Nephron progenitor cell (in vitro differentiated cells): ENCODE data around the gene ME2.
A peak's percentile ranks its signal among the peaks of the same experiment; 100 is the strongest.
"Not testable (repeated sequence)": the region's sequence is repeated elsewhere in the genome, so short reads cannot be mapped to it uniquely, and the experiment has no call there.

Source experiments
- DNase-seq: peaks from one replicate; pipeline ENCODE4 v3.0.0; 2021
- H3K27ac Mint-ChIP-seq: 2 replicates; pipeline ENCODE4 v1.8.0; 2021; ENCODE audit warnings: mild to moderate bottlenecking, moderate library complexity, mixed read lengths
- H3K27me3 Mint-ChIP-seq: 2 replicates; pipeline ENCODE4 v1.8.0; 2021; ENCODE audit warnings: mild to moderate bottlenecking, low read depth, mixed read lengths; ENCODE audit not compliant: poor library complexity
- H3K36me3 Mint-ChIP-seq: 2 replicates; pipeline ENCODE4 v1.8.0; 2021; ENCODE audit warnings: low read depth, mixed read lengths
- H3K4me1 Mint-ChIP-seq: 2 replicates; pipeline ENCODE4 v1.8.0; 2021; ENCODE audit warnings: mixed read lengths
- H3K4me3 Mint-ChIP-seq: 2 replicates; pipeline ENCODE4 v1.8.0; 2021; ENCODE audit warnings: mild to moderate bottlenecking, moderate library complexity, mixed read lengths
- H3K9me3 Mint-ChIP-seq: 2 replicates; pipeline ENCODE4 v1.8.0; 2021; ENCODE audit warnings: mild to moderate bottlenecking, moderate library complexity, mixed read lengths
- TF ChIP-seq, protein P1 (sequence below): fragments of 200-600 bp; sonication (generic); IDR thresholded peaks from 2 replicates; pipeline ENCODE4 v1.5.0; 2021; ENCODE audit warnings: antibody characterized with exemption

The ME2 gene

DNA sequence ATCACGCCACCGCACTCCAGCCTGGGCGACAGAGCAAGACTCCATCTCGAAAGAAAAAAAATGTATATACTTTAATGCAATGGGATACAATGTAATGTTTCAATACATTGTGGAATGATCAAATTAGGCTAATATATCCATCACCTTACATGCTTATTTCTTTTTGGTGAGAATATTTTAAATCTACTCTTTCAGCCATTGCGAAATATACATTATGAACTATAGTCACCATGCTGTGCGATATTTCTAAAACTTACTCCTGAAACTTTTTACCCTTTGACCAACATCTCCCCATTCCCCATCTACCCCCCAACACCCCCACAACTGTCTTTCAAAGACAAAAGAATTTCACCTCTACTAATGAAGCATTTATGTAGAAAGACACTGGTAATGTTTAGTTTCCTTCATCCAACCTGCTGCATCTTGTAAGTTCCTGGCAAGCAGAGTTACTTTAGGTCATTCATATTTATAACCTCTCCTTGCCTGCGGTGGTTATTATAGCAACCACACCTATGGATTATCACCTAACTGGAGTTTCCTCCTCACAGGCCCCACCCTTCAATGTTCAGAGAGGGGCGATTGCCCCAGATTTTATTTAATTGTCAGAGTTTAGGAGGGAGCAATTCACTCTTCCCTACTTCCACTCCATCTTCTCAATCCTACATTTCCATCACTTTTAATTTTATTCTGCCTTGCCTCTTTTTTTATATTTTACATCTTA, 1.2 kb upstream of the ME2 start:
- no peak for DNase-seq
- H3K27me3 Mint-ChIP-seq = peaks cover 4% of the 10 kb centered on the region
- H3K36me3 Mint-ChIP-seq = no peaks in the 10 kb centered on the region
- H3K4me1 Mint-ChIP-seq = peaks cover 17% of the 10 kb centered on the region
- TF ChIP-seq, protein P1, sequence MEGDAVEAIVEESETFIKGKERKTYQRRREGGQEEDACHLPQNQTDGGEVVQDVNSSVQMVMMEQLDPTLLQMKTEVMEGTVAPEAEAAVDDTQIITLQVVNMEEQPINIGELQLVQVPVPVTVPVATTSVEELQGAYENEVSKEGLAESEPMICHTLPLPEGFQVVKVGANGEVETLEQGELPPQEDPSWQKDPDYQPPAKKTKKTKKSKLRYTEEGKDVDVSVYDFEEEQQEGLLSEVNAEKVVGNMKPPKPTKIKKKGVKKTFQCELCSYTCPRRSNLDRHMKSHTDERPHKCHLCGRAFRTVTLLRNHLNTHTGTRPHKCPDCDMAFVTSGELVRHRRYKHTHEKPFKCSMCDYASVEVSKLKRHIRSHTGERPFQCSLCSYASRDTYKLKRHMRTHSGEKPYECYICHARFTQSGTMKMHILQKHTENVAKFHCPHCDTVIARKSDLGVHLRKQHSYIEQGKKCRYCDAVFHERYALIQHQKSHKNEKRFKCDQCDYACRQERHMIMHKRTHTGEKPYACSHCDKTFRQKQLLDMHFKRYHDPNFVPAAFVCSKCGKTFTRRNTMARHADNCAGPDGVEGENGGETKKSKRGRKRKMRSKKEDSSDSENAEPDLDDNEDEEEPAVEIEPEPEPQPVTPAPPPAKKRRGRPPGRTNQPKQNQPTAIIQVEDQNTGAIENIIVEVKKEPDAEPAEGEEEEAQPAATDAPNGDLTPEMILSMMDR = no peak
- no peaks in the 10 kb centered on the region for H3K9me3 Mint-ChIP-seq
- H3K27ac Mint-ChIP-seq = no peak overlapping the region
- peak overlapping the region; percentile 90 for H3K4me3 Mint-ChIP-seq

DNA sequence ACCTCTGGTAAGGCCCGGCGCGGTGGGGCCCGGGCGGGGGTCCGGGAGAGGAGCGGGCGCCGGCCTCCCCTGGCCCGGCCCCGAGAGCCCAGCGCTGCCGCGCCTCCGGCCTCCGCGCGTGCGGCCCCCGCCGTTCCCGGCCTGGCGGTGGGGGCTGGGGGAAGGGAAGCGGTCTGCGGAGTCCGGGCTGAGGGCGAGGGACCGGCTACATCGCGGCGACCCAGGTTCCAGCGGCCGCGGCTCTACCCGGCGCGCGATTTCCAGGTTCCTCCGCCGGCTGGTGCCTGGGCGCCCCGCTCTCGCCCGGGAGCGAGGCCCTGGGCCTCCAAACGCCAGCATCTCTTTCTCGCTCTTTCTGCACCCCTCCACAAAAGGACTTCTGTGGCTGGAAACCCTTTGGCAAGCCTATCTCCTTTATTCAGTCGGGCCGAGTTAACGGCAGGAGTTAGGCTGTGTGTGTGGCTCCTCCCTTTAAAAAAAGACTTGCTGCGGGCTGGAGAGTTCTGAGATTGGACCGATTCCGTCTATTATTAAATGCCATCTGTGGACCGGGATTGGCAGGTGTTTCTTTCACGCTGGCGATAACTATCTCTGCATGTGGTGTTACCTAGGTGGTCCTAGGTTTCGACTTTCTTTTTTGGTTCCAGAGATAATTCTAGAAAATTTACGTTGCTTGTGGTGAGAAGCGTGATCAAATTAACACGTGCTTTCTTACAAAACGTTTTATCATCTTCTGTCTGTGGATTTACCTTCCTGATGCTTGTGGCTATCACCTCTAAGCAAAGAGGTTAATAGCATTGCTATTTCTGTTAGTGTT, 592 bp downstream of the ME2 start:
- Mint-ChIP-seq H3K27me3 (peaks cover 4% of the 10 kb centered on the region), H3K4me3 (peak overlapping the region; percentile 93), H3K27ac (peak overlapping the region; percentile 94), H3K36me3 (peaks cover 11% of the 10 kb centered on the region), H3K9me3 (peaks cover 3% of the 10 kb centered on the region), H3K4me1 (peaks cover 17% of the 10 kb centered on the region)
- DNase-seq = no peak
- TF ChIP-seq, protein P1 = no peak

DNA sequence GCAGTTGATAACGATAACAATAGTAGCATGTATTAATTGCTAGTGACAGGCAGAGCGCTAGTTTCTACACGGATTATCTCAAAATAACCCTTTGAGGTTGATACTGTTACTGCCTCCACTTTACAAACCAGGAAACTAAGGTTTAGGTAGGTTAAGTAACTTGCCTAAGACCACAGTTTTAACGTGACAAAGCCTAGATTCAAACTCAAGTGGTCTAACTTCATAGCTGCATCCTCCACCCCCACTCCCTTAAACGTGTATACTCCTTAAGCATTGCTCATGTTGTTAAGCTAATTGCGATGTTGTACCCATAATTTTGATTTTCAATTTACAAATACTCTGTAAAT, 1.2 kb downstream of the ME2 start:
- Mint-ChIP-seq H3K4me3 (peak overlapping the region; percentile 93), H3K36me3 (peaks cover 11% of the 10 kb centered on the region), H3K27me3 (peaks cover 4% of the 10 kb centered on the region), H3K9me3 (peaks cover 3% of the 10 kb centered on the region), H3K4me1 (peaks cover 17% of the 10 kb centered on the region), H3K27ac (no peak overlapping the region)
- DNase-seq = no peak
- TF ChIP-seq, protein P1 = no peak

GRCh38 chr18:50880944-50881343, 2.0 kb downstream of the ME2 start:
- not testable (repeated sequence) for H3K4me3 Mint-ChIP-seq, H3K27ac Mint-ChIP-seq, H3K27me3 Mint-ChIP-seq, H3K9me3 Mint-ChIP-seq, DNase-seq
- H3K4me1 Mint-ChIP-seq = peaks cover 17% of the 10 kb centered on the region
- peaks cover 11% of the 10 kb centered on the region for H3K36me3 Mint-ChIP-seq

DNA sequence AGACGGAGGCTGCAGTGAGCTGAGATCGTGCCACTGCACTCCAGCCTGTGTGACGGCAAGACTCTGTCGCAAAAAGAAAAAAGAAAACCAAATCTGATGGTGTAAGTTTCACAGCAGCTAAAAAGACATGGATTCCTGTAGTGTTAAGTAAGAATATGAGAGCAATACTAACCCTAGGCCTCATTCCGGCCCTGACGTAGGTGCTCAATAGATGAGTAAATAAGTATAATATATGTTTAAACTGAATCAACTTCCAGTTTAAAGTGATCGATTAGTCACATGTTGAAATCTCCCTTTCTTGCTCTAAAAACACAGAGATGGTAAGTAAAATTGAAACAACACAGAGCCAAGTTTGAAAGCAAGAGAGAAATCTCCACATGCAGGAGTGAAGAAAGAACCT, 8.0 kb downstream of the ME2 start:
- Mint-ChIP-seq H3K9me3 (peaks cover 7% of the 10 kb centered on the region), H3K4me3 (no peak overlapping the region), H3K27ac (peak overlapping the region; percentile 16), H3K4me1 (no peaks in the 10 kb centered on the region), H3K27me3 (no peaks in the 10 kb centered on the region), H3K36me3 (peaks cover 51% of the 10 kb centered on the region)
- TF ChIP-seq, protein P1 = no peak
- DNase-seq = no peak

GRCh38 chr18:50895350-50896045, 16.6 kb downstream of the ME2 start:
- Mint-ChIP-seq H3K4me1 (no peaks in the 10 kb centered on the region), H3K27me3 (peaks cover 4% of the 10 kb centered on the region), H3K27ac (peak overlapping the region; percentile 26), H3K4me3 (no peak overlapping the region), H3K36me3 (peaks cover 79% of the 10 kb centered on the region), H3K9me3 (peaks cover 22% of the 10 kb centered on the region)
- DNase-seq = no peak
- TF ChIP-seq, protein P1 = no peak
